ENCODE data around the gene TMEM255A. TPM values are rescaled to one million over a fixed set of nuclear protein-coding genes. Genes with fewer than 3 reads are reported as not detected.

Gene TMEM255A
- total RNA-seq, 5 donors from 2014 or later (not counting 1 experiment from before 2014, with no cell fraction given), result 0.13 to 0.14 TPM; not detected in 3

GRCh38 chrX:120270567-120270966 lies 40.7 kb downstream of the TMEM255A start:
- WGBS (ENCODE audit: insufficient coverage), result no CpG with 5 or more reads among the region's 4 CpGs
- POLR2A ChIA-PET, result no interaction called here
- ATAC-seq (replicated peaks in 1 of 4), result no peak
- no peak overlapping the region for H3K27ac ChIP-seq (ENCODE audit: low read length)
- H3K9me3 Mint-ChIP-seq, result no peaks in the 10 kb centered on the region
- H3K27me3 Mint-ChIP-seq, result peaks cover 0 to 10% of the 10 kb centered on the region in 2 donors
- H3K27ac Mint-ChIP-seq, result no peak overlapping the region
- CTCF ChIA-PET, result no interaction called here
- H3K36me3 Mint-ChIP-seq, result no peaks in the 10 kb centered on the region
- no peaks in the 10 kb centered on the region for H3K27me3 ChIP-seq (replicated peaks in 1 of 2; ENCODE audit: control insufficient read depth in 2 of 2, extremely low read depth in 1 of 2, insufficient read depth in 2 of 2, low read length in 1 of 2)
- peaks cover 0 to 6% of the 10 kb centered on the region in 2 experiments for H3K4me1 ChIP-seq (ENCODE audit: control insufficient read depth in 1 of 2, extremely low read depth in 1 of 2, insufficient read depth in 2 of 2, low read length in 2 of 2)
- H3K9me3 ChIP-seq, result no peaks in the 10 kb centered on the region
- no peak overlapping the region for H3K4me3 Mint-ChIP-seq
- H3K4me3 ChIP-seq (ENCODE audit: control insufficient read depth in 1 of 2, extremely low read depth in 1 of 2, low read length in 1 of 2), result no peak overlapping the region
- H3K4me1 Mint-ChIP-seq, result peaks cover 9 to 12% (median 11%) of the 10 kb centered on the region in 3 donors
- H3K36me3 ChIP-seq (ENCODE audit: control insufficient read depth in 2 of 2, extremely low read depth in 1 of 2, insufficient read depth in 1 of 2, low read length in 1 of 2), result no peaks in the 10 kb centered on the region
- no peak for DNase-seq

- ATAC-seq (replicated peaks in 1 of 4) (peak; percentile 66 to 99 (median 68)), DNase-seq (peak in 14 of 35 experiments; percentile 0 to 55 (median 15))
- Mint-ChIP-seq H3K27me3 (peaks cover 0 to 8% of the 10 kb centered on the region in 2 donors), H3K4me1 (peaks cover 9 to 12% (median 11%) of the 10 kb centered on the region in 3 donors), H3K27ac (peak overlapping the region; percentile 74 to 91), H3K9me3 (no peaks in the 10 kb centered on the region), H3K4me3 (no peak overlapping the region), H3K36me3 (no peaks in the 10 kb centered on the region)
- ChIA-PET CTCF (interaction anchor here (0.6 to 1.4 kb wide), 5 partner anchors 18 to 66 kb away, joined by 3 to 7 read pairs (median 5); partner anchors contain the start of gene ZBTB33 (in 2 of the 2)), POLR2A (interaction anchor here in 1 of 2 donors (0.5 kb wide), 1 partner anchor 353 kb away, joined by 8 read pairs; no protein-coding TSS in a partner anchor)
- H3K9me3 ChIP-seq, result no peaks in the 10 kb centered on the region
- no CpG with 5 or more reads among the region's 1 CpG for WGBS (ENCODE audit: insufficient coverage)
- no peak overlapping the region for H3K4me3 ChIP-seq (ENCODE audit: control insufficient read depth in 1 of 2, extremely low read depth in 1 of 2, low read length in 1 of 2)
- H3K27ac ChIP-seq (ENCODE audit: low read length), result peak overlapping the region; percentile 23
- H3K36me3 ChIP-seq (ENCODE audit: control insufficient read depth in 2 of 2, extremely low read depth in 1 of 2, insufficient read depth in 1 of 2, low read length in 1 of 2), result no peaks in the 10 kb centered on the region
- H3K4me1 ChIP-seq (ENCODE audit: control insufficient read depth in 1 of 2, extremely low read depth in 1 of 2, insufficient read depth in 2 of 2, low read length in 2 of 2), result peaks cover 0 to 6% of the 10 kb centered on the region in 2 experiments
- no peaks in the 10 kb centered on the region for H3K27me3 ChIP-seq (replicated peaks in 1 of 2; ENCODE audit: control insufficient read depth in 2 of 2, extremely low read depth in 1 of 2, insufficient read depth in 2 of 2, low read length in 1 of 2)
These were observed 41.8 kb downstream of the TMEM255A start for GRCh38 chrX:120269373-120270035.

GRCh38 chrX:120264341-120264740 lies 46.9 kb downstream of the TMEM255A start:
- Mint-ChIP-seq H3K9me3 (no peaks in the 10 kb centered on the region), H3K27ac (no peak overlapping the region), H3K4me3 (no peak overlapping the region), H3K27me3 (peaks cover 0 to 6% of the 10 kb centered on the region in 2 donors), H3K36me3 (no peaks in the 10 kb centered on the region), H3K4me1 (peaks cover 2 to 5% (median 4%) of the 10 kb centered on the region in 3 donors)
- Histone ChIP-seq H3K36me3 (ENCODE audit: control insufficient read depth in 2 of 2, extremely low read depth in 1 of 2, insufficient read depth in 1 of 2, low read length in 1 of 2) (no peaks in the 10 kb centered on the region), H3K4me1 (ENCODE audit: control insufficient read depth in 1 of 2, extremely low read depth in 1 of 2, insufficient read depth in 2 of 2, low read length in 2 of 2) (peaks cover 0 to 3% of the 10 kb centered on the region in 2 experiments), H3K9me3 (no peaks in the 10 kb centered on the region), H3K27me3 (replicated peaks in 1 of 2; ENCODE audit: control insufficient read depth in 2 of 2, extremely low read depth in 1 of 2, insufficient read depth in 2 of 2, low read length in 1 of 2) (no peaks in the 10 kb centered on the region), H3K27ac (ENCODE audit: low read length) (no peak overlapping the region), H3K4me3 (ENCODE audit: control insufficient read depth in 1 of 2, extremely low read depth in 1 of 2, low read length in 1 of 2) (no peak overlapping the region)
- ChIA-PET POLR2A (interaction anchor here in 1 of 2 donors (0.5 kb wide), 1 partner anchor 26 kb away, joined by 6 read pairs; no protein-coding TSS in a partner anchor), CTCF (interaction anchor here in 1 of 2 donors (0.6 kb wide), 1 partner anchor 176 kb away, joined by 3 read pairs; no protein-coding TSS in a partner anchor)
- DNase-seq (no peak), ATAC-seq (replicated peaks in 1 of 4) (no peak)

DNA sequence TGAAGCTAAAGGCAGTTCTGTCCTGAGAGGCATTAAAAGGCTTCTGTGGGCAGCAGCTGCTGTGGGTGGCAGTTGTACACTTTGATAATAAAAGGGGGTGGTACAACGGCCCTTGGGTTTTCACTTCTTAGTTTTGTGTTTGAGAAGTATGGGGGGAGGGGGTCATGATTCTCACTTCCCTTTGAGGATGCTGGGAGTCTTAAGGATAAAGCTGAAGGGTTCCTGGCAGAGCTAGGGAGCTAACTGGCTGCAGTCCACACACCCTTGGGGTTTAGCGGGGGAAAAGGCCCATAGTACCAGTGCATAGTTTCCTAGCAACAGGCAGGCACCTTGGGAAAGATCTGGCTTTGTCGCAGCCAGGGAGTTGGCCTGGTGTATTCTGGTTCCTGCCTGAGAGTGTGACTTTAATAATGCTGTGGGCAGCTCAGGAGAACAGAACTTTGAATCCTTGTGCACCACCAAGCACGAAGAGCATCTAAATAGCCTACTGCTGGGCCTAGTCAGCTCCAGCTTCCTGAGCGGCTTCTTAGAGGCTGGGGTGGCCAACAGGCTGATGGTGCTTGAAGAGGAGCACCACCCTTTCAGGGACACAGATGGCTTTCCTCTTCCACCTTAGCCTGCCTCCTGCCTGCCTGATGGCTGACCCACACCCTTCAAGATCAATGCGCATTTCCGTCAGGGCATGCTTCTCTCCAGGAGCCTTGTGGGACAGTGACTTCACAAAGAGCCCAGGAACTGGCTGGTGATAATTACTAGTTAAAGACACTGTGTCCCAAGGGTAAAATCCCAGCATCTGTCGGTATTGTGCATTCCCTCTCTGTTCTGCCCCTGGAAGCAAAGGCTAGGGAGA lies 48.2 kb downstream of the TMEM255A start:
- POLR2A ChIA-PET, result no interaction called here

GRCh38 chrX:120260369-120260768 lies 50.9 kb downstream of the TMEM255A start:
- Histone ChIP-seq H3K27ac (ENCODE audit: low read length) (no peak overlapping the region), H3K9me3 (no peaks in the 10 kb centered on the region), H3K36me3 (ENCODE audit: control insufficient read depth in 2 of 2, extremely low read depth in 1 of 2, insufficient read depth in 1 of 2, low read length in 1 of 2) (no peaks in the 10 kb centered on the region), H3K4me3 (ENCODE audit: control insufficient read depth in 1 of 2, extremely low read depth in 1 of 2, low read length in 1 of 2) (no peak overlapping the region), H3K4me1 (ENCODE audit: control insufficient read depth in 1 of 2, extremely low read depth in 1 of 2, insufficient read depth in 2 of 2, low read length in 2 of 2) (no peaks in the 10 kb centered on the region), H3K27me3 (replicated peaks in 1 of 2; ENCODE audit: control insufficient read depth in 2 of 2, extremely low read depth in 1 of 2, insufficient read depth in 2 of 2, low read length in 1 of 2) (no peaks in the 10 kb centered on the region)
- POLR2A ChIA-PET, result no interaction called here
- H3K27me3 Mint-ChIP-seq, result peaks cover 0 to 18% of the 10 kb centered on the region in 2 donors
- H3K27ac Mint-ChIP-seq, result no peak overlapping the region
- CTCF ChIA-PET, result no interaction called here
- WGBS (ENCODE audit: insufficient coverage), result no CpG with 5 or more reads among the region's 3 CpGs
- peaks cover 14 to 21% (median 16%) of the 10 kb centered on the region in 3 donors for H3K4me1 Mint-ChIP-seq
- no peak for ATAC-seq (replicated peaks in 1 of 4)
- no peaks in the 10 kb centered on the region for H3K9me3 Mint-ChIP-seq
- peaks cover 9% of the 10 kb centered on the region for H3K36me3 Mint-ChIP-seq
- no peak overlapping the region for H3K4me3 Mint-ChIP-seq
- no peak for DNase-seq

More for the DNA sequence above, 48.2 kb downstream of the TMEM255A start:
- no peaks in the 10 kb centered on the region for H3K27me3 ChIP-seq (replicated peaks in 1 of 2; ENCODE audit: control insufficient read depth in 2 of 2, extremely low read depth in 1 of 2, insufficient read depth in 2 of 2, low read length in 1 of 2)
- no peak for ATAC-seq (replicated peaks in 1 of 4)
- H3K4me1 ChIP-seq (ENCODE audit: control insufficient read depth in 1 of 2, extremely low read depth in 1 of 2, insufficient read depth in 2 of 2, low read length in 2 of 2), result no peaks in the 10 kb centered on the region
- peaks cover 0 to 2% (median 0%) of the 10 kb centered on the region in 3 donors for H3K4me1 Mint-ChIP-seq
- no peak overlapping the region for H3K4me3 Mint-ChIP-seq
- H3K36me3 Mint-ChIP-seq, result no peaks in the 10 kb centered on the region
- peaks cover 0 to 12% of the 10 kb centered on the region in 2 donors for H3K27me3 Mint-ChIP-seq
- no peaks in the 10 kb centered on the region for H3K36me3 ChIP-seq (ENCODE audit: control insufficient read depth in 2 of 2, extremely low read depth in 1 of 2, insufficient read depth in 1 of 2, low read length in 1 of 2)
- no peak overlapping the region for H3K27ac ChIP-seq (ENCODE audit: low read length)
- no peak for DNase-seq
- CTCF ChIA-PET, result interaction anchor here in 1 of 2 donors (0.6 kb wide), 1 partner anchor 64 kb away, joined by 3 read pairs; no protein-coding TSS in a partner anchor
- H3K9me3 ChIP-seq, result no peaks in the 10 kb centered on the region
- no CpG with 5 or more reads among the region's 8 CpGs for WGBS (ENCODE audit: insufficient coverage)
- no peak overlapping the region for H3K4me3 ChIP-seq (ENCODE audit: control insufficient read depth in 1 of 2, extremely low read depth in 1 of 2, low read length in 1 of 2)
- H3K9me3 Mint-ChIP-seq, result no peaks in the 10 kb centered on the region
- H3K27ac Mint-ChIP-seq, result no peak overlapping the region

DNA sequence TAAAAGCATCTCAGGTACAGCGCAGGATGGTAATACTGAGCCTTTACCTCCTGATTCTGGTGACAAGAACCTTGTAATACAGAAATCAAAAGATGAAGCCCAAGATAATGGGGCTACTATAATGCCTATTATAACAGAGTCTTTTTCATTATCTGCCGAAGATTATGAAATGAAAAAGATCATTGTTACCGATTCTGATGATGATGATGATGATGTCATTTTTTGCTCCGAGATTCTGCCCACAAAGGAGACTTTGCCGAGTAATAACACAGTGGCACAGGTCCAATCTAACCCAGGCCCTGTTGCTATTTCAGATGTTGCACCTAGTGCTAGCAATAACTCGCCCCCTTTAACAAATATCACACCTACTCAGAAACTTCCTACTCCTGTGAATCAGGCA lies 57.5 kb downstream of the TMEM255A start:
- ChIA-PET CTCF (no interaction called here), POLR2A (no interaction called here)
- no peak overlapping the region for H3K4me3 Mint-ChIP-seq
- 60% methylated on average over 1 of the region's 6 CpGs for WGBS (ENCODE audit: insufficient coverage)
- no peaks in the 10 kb centered on the region for H3K9me3 Mint-ChIP-seq
- no peaks in the 10 kb centered on the region for H3K27me3 ChIP-seq (replicated peaks in 1 of 2; ENCODE audit: control insufficient read depth in 2 of 2, extremely low read depth in 1 of 2, insufficient read depth in 2 of 2, low read length in 1 of 2)
- no peak overlapping the region for H3K4me3 ChIP-seq (ENCODE audit: control insufficient read depth in 1 of 2, extremely low read depth in 1 of 2, low read length in 1 of 2)
- H3K4me1 ChIP-seq (ENCODE audit: control insufficient read depth in 1 of 2, extremely low read depth in 1 of 2, insufficient read depth in 2 of 2, low read length in 2 of 2), result peaks cover 0 to 5% of the 10 kb centered on the region in 2 experiments
- H3K36me3 Mint-ChIP-seq, result peaks cover 27% of the 10 kb centered on the region
- H3K4me1 Mint-ChIP-seq, result peaks cover 20 to 48% (median 39%) of the 10 kb centered on the region in 3 donors
- H3K27ac Mint-ChIP-seq, result no peak overlapping the region
- no peaks in the 10 kb centered on the region for H3K9me3 ChIP-seq
- no peak overlapping the region for H3K27ac ChIP-seq (ENCODE audit: low read length)
- H3K36me3 ChIP-seq (ENCODE audit: control insufficient read depth in 2 of 2, extremely low read depth in 1 of 2, insufficient read depth in 1 of 2, low read length in 1 of 2), result peaks cover 0 to 15% of the 10 kb centered on the region in 2 donors
- no peak for DNase-seq
- no peak for ATAC-seq (replicated peaks in 1 of 4)
- peaks cover 0 to 25% of the 10 kb centered on the region in 2 donors for H3K27me3 Mint-ChIP-seq
